GM12878 (cell line): ENCODE data around the gene ANKRD44. TPM values are rescaled to one million over a fixed set of nuclear protein-coding genes. Genes with fewer than 3 reads are reported as not detected.

ENCODE experiments used
- ATAC-seq: fragments of 200-7000 bp; cut with Tn5 transposase; 3 replicates; pipeline ENCODE4 v1.9.1; 2020; ENCODE audit warnings: mild to moderate bottlenecking, moderate library complexity
- BruUV-seq: library from RNA; stranded (reverse); fragments of 400-500 nt; replicated peaks from 2 replicates; lab custom pipeline; 2021; lab: Mats Ljungman, UMichigan
- CTCF ChIA-PET: fragments of 300-600 bp; sonication (Branson Sonifier 250); formaldehyde crosslinking; extraction: SDS; loops from one replicate; lab custom pipeline; 2021; ENCODE audit warnings: inconsistent platforms; lab: Yijun Ruan, JAX
- POLR2A ChIA-PET: fragments of 350-600 bp; formaldehyde crosslinking; extraction: SDS; loops from one replicate; lab custom pipeline; 2021; ENCODE audit warnings: inconsistent platforms; lab: Charles Lee
- RAD21 ChIA-PET: fragments of 300-600 bp; sonication (Branson Sonifier 250); formaldehyde crosslinking; loops from one replicate; lab custom pipeline; 2023; ENCODE audit warnings: antibody characterized with exemption; ENCODE audit not compliant: unreplicated experiment; lab: Charles Lee
- SMC1A ChIA-PET: fragments of 300-600 bp; sonication (Branson Sonifier 250); formaldehyde crosslinking; loops from one replicate; lab custom pipeline; 2023; ENCODE audit not compliant: unreplicated experiment, uncharacterized antibody; lab: Charles Lee
- DNase-seq: peaks from one replicate; pipeline ENCODE4 v3.0.0-alpha.2; 2011; ENCODE audit warnings: low read depth, low spot score
- FAIRE-seq: peaks from 3 replicates; lab custom pipeline; 2011; peaks lifted over from hg19 to GRCh38; lab: Jason Lieb, UNC
- H2AFZ ChIP-seq: 2 replicates; pipeline ENCODE4 v1.6.0; 2011; ENCODE audit warnings: low read depth, low read length, control low read depth; ENCODE audit not compliant: control insufficient read depth
- H3K27ac ChIP-seq: 2 replicates; pipeline ENCODE4 v1.5.1; 2011; ENCODE audit warnings: control low read depth; ENCODE audit not compliant: control insufficient read depth, insufficient read depth
- H3K27me3 ChIP-seq, 2 experiments: replicated peaks in 1 of 2; 2 replicates each; pipeline versions ENCODE4 v1.6.0 to v1.6.1; 2011; ENCODE audit warnings: low read length in 1 of 2; ENCODE audit not compliant: control insufficient read depth in 2 of 2, insufficient read depth in 2 of 2
- H3K36me3 ChIP-seq, 2 experiments: 2 replicates each; pipeline ENCODE4 v1.5.1; 2011; ENCODE audit warnings: low read length in 1 of 2; ENCODE audit not compliant: control insufficient read depth in 2 of 2, insufficient read depth in 2 of 2
- H3K4me1 ChIP-seq: 2 replicates; pipeline ENCODE4 v1.6.1; 2011; ENCODE audit warnings: mild to moderate bottlenecking, low read length, moderate library complexity, mixed read lengths; ENCODE audit not compliant: control insufficient read depth, insufficient read depth
- H3K4me2 ChIP-seq: 2 replicates; pipeline ENCODE4 v1.6.0; 2011; ENCODE audit warnings: control low read depth; ENCODE audit not compliant: control insufficient read depth, insufficient read depth
- H3K4me3 ChIP-seq: fragments of 200-600 bp; sonication (generic); 2 replicates; pipeline ENCODE4 v1.5.1; 2016
- H3K79me2 ChIP-seq: 2 replicates; pipeline ENCODE4 v1.6.0; 2011; ENCODE audit warnings: low read length; ENCODE audit not compliant: control insufficient read depth, insufficient read depth
- H3K9ac ChIP-seq: 2 replicates; pipeline ENCODE4 v1.8.0; 2011; ENCODE audit warnings: low read length, control low read depth, mixed read lengths; ENCODE audit not compliant: control insufficient read depth, insufficient read depth
- H3K9me3 ChIP-seq: replicated peaks from 3 replicates; pipeline ENCODE4 v1.5.1; 2011; ENCODE audit warnings: mild to moderate bottlenecking, low read length; ENCODE audit not compliant: control insufficient read depth, insufficient read depth
- H4K20me1 ChIP-seq: 2 replicates; pipeline ENCODE4 v1.6.0; 2011; ENCODE audit not compliant: control insufficient read depth, insufficient read depth
- CEBPB ChIP-seq, 2 experiments: fragments of 150-350 bp in 1 of 2; IDR thresholded peaks; 2 replicates each; pipeline ENCODE4 v1.6.1; 2012 to 2014; ENCODE audit warnings: low read depth in 2 of 2, low read length in 2 of 2, borderline replicate concordance in 1 of 2, inconsistent platforms in 1 of 2
- DPF2 ChIP-seq: fragments of 450-650 bp; IDR thresholded peaks from 2 replicates; pipeline ENCODE4 v1.6.1; 2017; ENCODE audit warnings: mild to moderate bottlenecking
- EGR1 ChIP-seq, 2 experiments: IDR thresholded peaks; 1 replicate in 1 of 2; 2 replicates in 1 of 2; pipeline ENCODE4 v1.6.1; 2011 to 2012; ENCODE audit warnings: low read depth in 2 of 2, low read length in 2 of 2, borderline replicate concordance in 1 of 2, mild to moderate bottlenecking in 1 of 2, moderate library complexity in 1 of 2
- FOS ChIP-seq: IDR thresholded peaks from 3 replicates; pipeline ENCODE4 v1.6.1; 2011; ENCODE audit warnings: borderline replicate concordance; ENCODE audit not compliant: insufficient read length; ENCODE audit errors: extremely low read depth
- JUND ChIP-seq: IDR thresholded peaks from 2 replicates; pipeline ENCODE4 v1.6.1; 2012; ENCODE audit warnings: low read depth, mild to moderate bottlenecking, low read length, improper control_type of control experiment, moderate library complexity
- KDM1A ChIP-seq: fragments of 200-600 bp; sonication (generic); IDR thresholded peaks from 2 replicates; pipeline ENCODE4 v1.6.1; 2016; ENCODE audit warnings: borderline replicate concordance
- MEF2A ChIP-seq: IDR thresholded peaks from 2 replicates; pipeline ENCODE4 v1.6.1; 2011; ENCODE audit warnings: low read depth, mild to moderate bottlenecking, low read length, moderate library complexity; ENCODE audit not compliant: insufficient read depth
- MTA3 ChIP-seq: IDR thresholded peaks from 2 replicates; pipeline ENCODE4 v1.6.1; 2012; ENCODE audit warnings: low read length, inconsistent platforms, borderline replicate concordance
- RAD51 ChIP-seq: fragments of 450-650 bp; IDR thresholded peaks from 2 replicates; pipeline ENCODE4 v1.6.1; 2016; ENCODE audit warnings: moderate library complexity, mild to moderate bottlenecking, inconsistent platforms
- RUNX3 ChIP-seq: IDR thresholded peaks from 2 replicates; pipeline ENCODE4 v1.6.1; 2012; ENCODE audit warnings: low read length, inconsistent platforms
- SIX5 ChIP-seq: IDR thresholded peaks from 2 replicates; pipeline ENCODE4 v1.6.1; 2011; ENCODE audit warnings: mild to moderate bottlenecking, low read depth, low read length, moderate library complexity; ENCODE audit not compliant: severe bottlenecking
- TAF1 ChIP-seq: IDR thresholded peaks from 2 replicates; pipeline ENCODE4 v1.6.1; 2011; ENCODE audit warnings: mild to moderate bottlenecking, low read depth, low read length, borderline replicate concordance
- WGBS: methylation state at CpG from one replicate; pipeline ENCODE4 v1.1.6; 2016; ENCODE audit warnings: low lambda C conversion rate; ENCODE audit not compliant: insufficient replicate concordance, insufficient coverage; ENCODE audit errors: missing lambda C conversion rate; 5-methylcytosine and 5-hydroxymethylcytosine counted together
- in situ Hi-C: fragments of 300-500 bp; cut with MboI; formaldehyde crosslinking; loops from 9 replicates; pipeline ENCODE4 v1.14.3; 2018; ENCODE audit warnings: mixed read lengths
- intact Hi-C: fragments of 100-400 bp; cut with micrococcal nuclease; formaldehyde crosslinking; loops from one replicate; pipeline ENCODE4 v1.14.2; 2022; ENCODE audit not compliant: unreplicated experiment
- polyA plus RNA-seq, 11 experiments: library from polyadenylated mRNA; depleted of rRNA in 4 of 11; unstranded in 6 of 11; stranded (reverse) in 5 of 11; fragments of >200 nt; fragmentation: Nextera tagmentation in 4 of 11; fragmentation: Illumina TruSeq in 1 of 11; extraction: Ambion mirVana in 4 of 11; extraction: Trizol in 1 of 11; gene quantifications; 1 replicate in 1 of 11; 2 replicates in 10 of 11; pipeline versions ENCODE4 v1.2.1 to v1.2.3, GENCODE V29; 2011 to 2016; ENCODE audit warnings: inconsistent platforms in 2 of 11, missing spikeins in 2 of 11, low read depth in 1 of 11
- total RNA-seq, 4 experiments: library from RNA; depleted of rRNA in 3 of 4; stranded (reverse); fragments of >200 nt in 3 of 4; fragmentation: Illumina TruSeq in 1 of 4; extraction: Trizol in 1 of 4; gene quantifications; 2 replicates each; pipeline versions ENCODE4 v1.2.1 to v1.2.3, GENCODE V29; 2013 to 2021
- TF ChIP-seq, protein P1 (sequence below): IDR thresholded peaks from 2 replicates; pipeline ENCODE4 v1.6.1; 2011; ENCODE audit warnings: borderline replicate concordance, low read depth, mild to moderate bottlenecking, moderate library complexity, mixed read lengths, low read length; ENCODE audit not compliant: insufficient read depth; ENCODE audit errors: extremely low read length

The ANKRD44 gene
- total and polyA plus RNA-seq, 10 of the 15 experiments (the other 5 are each of a cell fraction or from before 2014, with no cell fraction given) = 19.1 to 99.1 (median 59.6) TPM

DNA sequence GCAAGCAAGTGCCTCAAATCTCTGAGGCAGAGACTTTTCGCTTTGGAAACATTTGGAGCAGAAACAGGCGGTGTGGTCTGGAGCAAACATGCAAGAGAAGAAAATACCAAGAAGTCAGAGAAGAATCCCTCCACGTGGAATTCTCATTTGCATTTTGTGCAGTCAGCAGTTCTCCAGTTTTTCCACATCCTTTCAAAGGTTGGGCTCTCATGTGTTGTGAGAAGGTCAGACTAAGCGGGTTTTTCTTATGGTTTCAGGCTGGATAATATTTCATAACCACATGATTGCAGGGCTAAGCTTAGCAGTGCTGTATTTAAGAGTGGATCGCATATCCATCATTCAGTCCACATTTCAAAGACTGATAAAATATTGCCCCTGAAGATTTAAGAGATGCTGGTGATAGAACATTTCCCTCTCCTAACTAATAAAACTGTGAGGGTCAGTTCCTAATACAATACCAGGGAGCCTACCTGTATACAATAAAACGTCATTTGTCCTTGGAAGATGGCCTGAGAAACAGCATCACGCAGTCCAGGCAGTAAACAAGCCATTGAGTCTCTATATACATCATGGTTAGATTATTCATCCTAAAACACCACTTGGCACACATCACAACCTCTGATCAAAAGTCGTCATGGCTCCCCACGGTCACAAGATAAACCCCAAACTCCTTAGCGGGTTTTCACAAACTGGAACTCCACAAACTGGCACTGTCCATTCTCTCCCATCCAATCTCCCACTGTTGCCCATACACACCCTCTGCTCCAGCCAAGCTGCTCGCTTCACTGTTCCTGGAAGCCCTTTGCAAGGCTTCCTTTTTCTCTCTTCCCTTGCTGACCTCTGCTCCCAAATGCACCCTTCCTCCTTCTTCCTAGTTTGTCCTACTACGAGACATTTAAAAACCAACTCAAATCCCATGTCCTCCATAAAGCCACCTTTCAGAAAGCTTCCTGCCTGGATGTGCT, 31.5 kb downstream of the ANKRD44 start:
- FAIRE-seq (no peak), DNase-seq (no peak), ATAC-seq (peak; percentile 18; the same call in 2 of the 3 replicates)
- no peak overlapping the region for H2AFZ ChIP-seq
- H3K27ac ChIP-seq = peak overlapping the region; percentile 36; the same call in 1 of the 2 replicates
- H3K27me3 ChIP-seq = no peaks in the 10 kb centered on the region
- no peaks in the 10 kb centered on the region for H3K9me3 ChIP-seq
- 35% methylated on average over 12 of the region's 12 CpGs for WGBS
- H3K9ac ChIP-seq = no peak overlapping the region
- POLR2A ChIA-PET = interaction anchor here (0.8 to 2.5 kb wide), 6 partner anchors 9 to 62 kb away, joined by 3 to 9 read pairs (median 5); no protein-coding TSS in a partner anchor
- CTCF ChIA-PET = interaction anchor here (0.5 to 2.9 kb wide), 7 partner anchors 8 to 166 kb away, joined by 3 to 10 read pairs (median 5); partner anchors contain the start of gene ANKRD44
- TF ChIP-seq RUNX3 = peak; percentile 4; the same call in 1 of the 2 replicates
- no peak for TF ChIP-seq CEBPB (IDR thresholded peaks at IDR 0.05; ENCODE audit: borderline replicate concordance in 1 of 2, low read depth in 2 of 2, low read length in 2 of 2)
- TF ChIP-seq, all 136 proteins: peak for 1
- H3K4me2 ChIP-seq = peak overlapping the region; percentile 57; the same call in 1 of the 2 replicates
- SMC1A ChIA-PET = interaction anchor here (0.8 to 2.9 kb wide), 9 partner anchors 10 to 50 kb away, joined by 3 to 22 read pairs (median 5); no protein-coding TSS in a partner anchor
- H4K20me1 ChIP-seq = no peaks in the 10 kb centered on the region
- peaks cover 16% of the 10 kb centered on the region for H3K4me1 ChIP-seq
- in situ Hi-C loops (no loop called here), intact Hi-C loops (no loop called here)
- H3K4me3 ChIP-seq = no peak overlapping the region
- TSS peak; percentile 25 for BruUV-seq
- RAD21 ChIA-PET = interaction anchor here (1.4 to 2.3 kb wide), 3 partner anchors 17 to 28 kb away, joined by 3 to 7 read pairs (median 6); no protein-coding TSS in a partner anchor
- no peaks in the 10 kb centered on the region for H3K36me3 ChIP-seq
- peaks cover 88% of the 10 kb centered on the region for H3K79me2 ChIP-seq

- Histone ChIP-seq H3K4me1 (peaks cover 17% of the 10 kb centered on the region), H3K27me3 (no peaks in the 10 kb centered on the region), H3K9ac (no peak overlapping the region), H2AFZ (no peak overlapping the region), H3K36me3 (no peaks in the 10 kb centered on the region), H3K4me3 (no peak overlapping the region), H3K27ac (no peak overlapping the region), H3K79me2 (peaks cover 89% of the 10 kb centered on the region), H3K4me2 (no peak overlapping the region), H3K9me3 (no peaks in the 10 kb centered on the region), H4K20me1 (no peaks in the 10 kb centered on the region)
- RAD21 ChIA-PET = interaction anchor here (0.6 to 1.0 kb wide), 2 partner anchors 15 to 88 kb away, joined by 3 to 4 read pairs; no protein-coding TSS in a partner anchor
- no peak for FAIRE-seq
- 90% methylated on average over 5 of the region's 5 CpGs for whole genome bisulfite sequencing
- BruUV-seq = no TSS peak
- DNase-seq = no peak
- CTCF ChIA-PET = no interaction called here
- SMC1A ChIA-PET = interaction anchor here (1.0 to 2.8 kb wide), 13 partner anchors 9 to 70 kb away, joined by 3 to 10 read pairs (median 5); no protein-coding TSS in a partner anchor
- intact Hi-C loops (no loop called here), in situ Hi-C loops (no loop called here)
- no peak for ATAC-seq
- POLR2A ChIA-PET = interaction anchor here (1.5 to 2.4 kb wide), 2 partner anchors 11 to 20 kb away, joined by 3 to 7 read pairs; no protein-coding TSS in a partner anchor
- TF ChIP-seq SIX5 = no peak
- TF ChIP-seq KDM1A = no peak
- no peak for TF ChIP-seq FOS
- TF ChIP-seq JUND = no peak
- TF ChIP-seq RAD51 = no peak
- no peak for TF ChIP-seq MEF2A
- TF ChIP-seq DPF2 = no peak
- no peak for TF ChIP-seq EGR1 (IDR thresholded peaks at IDR 0.05; ENCODE audit: borderline replicate concordance in 1 of 2, low read depth in 2 of 2, low read length in 2 of 2)
- TF ChIP-seq MTA3 = no peak
- TF ChIP-seq TAF1 = no peak
- TF ChIP-seq, protein P1, sequence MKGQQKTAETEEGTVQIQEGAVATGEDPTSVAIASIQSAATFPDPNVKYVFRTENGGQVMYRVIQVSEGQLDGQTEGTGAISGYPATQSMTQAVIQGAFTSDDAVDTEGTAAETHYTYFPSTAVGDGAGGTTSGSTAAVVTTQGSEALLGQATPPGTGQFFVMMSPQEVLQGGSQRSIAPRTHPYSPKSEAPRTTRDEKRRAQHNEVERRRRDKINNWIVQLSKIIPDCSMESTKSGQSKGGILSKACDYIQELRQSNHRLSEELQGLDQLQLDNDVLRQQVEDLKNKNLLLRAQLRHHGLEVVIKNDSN = no peak
Observed at GRCh38 chr2:197277794-197278193, 32.8 kb downstream of the ANKRD44 start.
